NCI-H460 (cell line): ENCODE results near the gene VWA5B2. TPM values are rescaled to one million over a fixed set of nuclear protein-coding genes. Genes with fewer than 3 reads are reported as not detected.
A peak's percentile ranks its signal among the peaks of the same experiment; 100 is the strongest.
"Not testable (repeated sequence)": the region's sequence is repeated elsewhere in the genome, so short reads cannot be mapped to it uniquely, and the experiment has no call there.

Experiments used
- DNase-seq: peaks from one replicate; pipeline ENCODE4 v3.0.0-alpha.2; 2016; ENCODE audit warnings: low read depth; ENCODE audit errors: extremely low read depth
- total RNA-seq: library from RNA; depleted of rRNA; stranded (reverse); fragments of >200 nt; shearing (Covaris generic); gene quantifications from 2 replicates; pipeline ENCODE4 v1.2.3, GENCODE V29; 2014

Gene VWA5B2
- total RNA-seq, 1 experiment from 2014 or later: 0.35 TPM

DNA sequence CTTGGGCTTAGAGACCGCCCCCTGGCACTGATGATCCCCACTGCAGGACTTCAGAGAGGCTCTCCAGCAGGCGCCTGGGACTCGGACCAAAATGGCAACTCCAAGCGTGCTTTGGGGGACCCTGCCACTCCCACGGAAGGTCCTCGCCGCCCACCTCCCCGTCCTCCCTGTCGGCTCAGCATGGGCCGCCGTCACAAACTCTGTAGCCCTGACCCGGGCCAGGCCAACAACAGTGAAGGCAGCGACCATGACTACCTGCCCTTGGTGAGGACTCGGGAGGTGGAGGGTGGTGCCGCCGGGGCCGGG lies 11.7 kb downstream of the VWA5B2 start:
- no peak for DNase-seq

DNA sequence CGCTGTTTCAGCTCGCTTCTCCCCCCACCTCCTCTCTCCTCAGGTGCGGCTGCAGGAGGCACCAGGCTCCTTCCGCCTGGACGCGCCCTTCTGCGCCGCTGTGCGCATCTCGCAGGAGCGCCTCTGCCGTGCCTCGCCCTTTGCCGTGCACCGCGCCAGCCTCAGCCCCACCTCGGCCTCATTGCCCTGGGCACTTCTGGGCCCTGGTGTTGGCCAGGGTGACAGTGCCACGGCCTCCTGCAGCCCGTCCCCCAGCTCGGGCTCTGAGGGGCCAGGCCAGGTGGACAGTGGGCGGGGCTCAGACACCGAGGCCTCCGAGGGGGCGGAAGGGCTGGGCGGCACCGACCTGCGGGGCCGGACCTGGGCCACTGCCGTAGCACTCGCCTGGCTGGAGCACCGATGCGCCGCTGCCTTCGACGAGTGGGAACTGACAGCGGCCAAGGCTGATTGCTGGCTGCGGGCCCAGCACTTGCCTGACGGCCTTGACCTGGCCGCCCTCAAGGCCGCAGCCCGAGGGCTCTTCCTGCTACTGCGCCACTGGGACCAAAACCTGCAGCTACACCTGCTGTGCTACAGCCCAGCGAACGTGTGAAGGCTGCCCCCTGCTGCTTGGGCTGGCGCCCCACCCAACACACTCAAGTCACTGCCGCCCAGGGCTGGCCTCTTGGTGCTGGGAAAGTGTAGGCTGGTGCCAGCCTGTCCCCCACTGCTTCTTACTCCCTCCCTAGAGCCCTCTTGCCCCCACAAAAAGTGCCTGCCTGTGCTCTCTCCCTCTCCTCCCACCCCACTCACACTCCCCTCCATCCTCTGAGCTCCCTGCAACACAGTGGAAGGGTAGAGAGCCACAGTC lies 12.3 kb downstream of the VWA5B2 start:
- DNase-seq: no peak

DNA sequence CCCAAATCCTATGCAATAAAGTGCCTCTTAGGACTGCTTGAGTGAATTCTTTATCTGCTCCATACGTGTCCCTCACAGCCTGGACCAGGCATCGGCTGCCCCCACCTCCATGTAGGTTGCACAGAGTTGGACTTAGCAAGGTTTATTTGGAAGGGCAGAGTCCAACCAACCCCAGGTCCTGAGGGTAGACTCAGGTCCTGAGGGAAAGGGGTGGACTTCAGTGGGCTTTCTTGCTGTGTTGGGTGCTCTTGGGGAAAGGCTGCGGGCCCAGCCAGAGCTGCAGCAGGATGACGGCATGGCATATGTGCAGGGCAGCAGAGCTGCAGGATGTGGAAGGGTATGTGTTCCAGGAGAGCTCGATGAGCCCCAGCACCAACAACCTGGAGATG lies 12.9 kb downstream of the VWA5B2 start:
- no peak for DNase-seq

DNA sequence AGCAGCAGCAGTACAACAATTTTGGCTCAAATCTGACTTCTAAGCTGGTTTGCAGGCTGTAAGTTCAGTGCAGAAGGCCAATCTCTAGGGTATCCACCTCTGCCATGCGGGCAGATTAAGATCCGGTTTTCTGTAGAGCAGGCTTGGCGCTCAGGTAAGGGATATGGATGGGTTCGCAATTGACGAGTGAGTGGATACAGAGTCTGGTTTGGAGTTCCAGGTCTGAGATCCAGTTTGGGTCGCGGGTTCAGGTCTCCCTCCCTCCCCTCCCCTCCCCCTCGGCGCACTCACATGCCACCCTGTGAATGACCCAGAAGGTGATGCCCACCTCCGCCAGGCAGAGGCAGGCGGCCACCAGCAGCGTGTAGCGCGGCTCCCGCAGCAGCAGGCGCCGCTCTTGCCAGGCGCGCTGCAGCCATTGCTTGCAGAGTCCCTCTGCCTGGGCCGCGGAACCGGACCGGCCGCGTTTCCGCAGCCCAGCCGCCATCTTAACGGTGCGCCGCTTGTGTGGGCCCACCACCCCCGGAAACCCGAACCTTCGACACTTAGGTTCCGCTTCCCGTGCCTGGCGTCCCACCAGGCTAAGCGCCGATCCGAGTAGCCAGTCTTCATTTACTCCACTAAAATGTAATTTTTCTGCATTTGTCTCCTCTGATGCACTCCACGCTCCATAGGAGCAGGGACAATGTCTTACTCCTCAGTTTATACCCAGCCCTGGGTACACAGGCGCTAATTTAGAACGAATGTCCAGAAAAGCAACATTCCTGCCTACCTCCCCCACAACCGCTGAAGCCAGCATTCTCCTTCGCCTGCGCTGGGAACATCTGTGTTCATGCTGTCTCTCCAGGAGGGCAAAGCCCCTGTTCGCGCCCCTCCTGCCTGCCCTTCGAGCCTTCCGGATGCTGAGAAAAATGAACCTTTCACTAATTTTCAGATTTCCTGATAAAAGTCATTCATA lies 19.3 kb downstream of the VWA5B2 start, which contains the start of gene ALG3:
Gene ALG3 (minus strand): TSS at position 509 of the 958 bp plus-strand sequence. CDS start 22 bp downstream, at position 487.
- peak; percentile 78 for DNase-seq

- peak; percentile 95 for DNase-seq
Measured at GRCh38 chr3:184249412-184250166, 20.2 kb downstream of the VWA5B2 start, which contains the start of gene EEF1AKMT4. Gene EEF1AKMT4, plus strand, starts transcription at chr3:184249672. Its CDS starts 23 bp downstream, at chr3:184249695.

DNA sequence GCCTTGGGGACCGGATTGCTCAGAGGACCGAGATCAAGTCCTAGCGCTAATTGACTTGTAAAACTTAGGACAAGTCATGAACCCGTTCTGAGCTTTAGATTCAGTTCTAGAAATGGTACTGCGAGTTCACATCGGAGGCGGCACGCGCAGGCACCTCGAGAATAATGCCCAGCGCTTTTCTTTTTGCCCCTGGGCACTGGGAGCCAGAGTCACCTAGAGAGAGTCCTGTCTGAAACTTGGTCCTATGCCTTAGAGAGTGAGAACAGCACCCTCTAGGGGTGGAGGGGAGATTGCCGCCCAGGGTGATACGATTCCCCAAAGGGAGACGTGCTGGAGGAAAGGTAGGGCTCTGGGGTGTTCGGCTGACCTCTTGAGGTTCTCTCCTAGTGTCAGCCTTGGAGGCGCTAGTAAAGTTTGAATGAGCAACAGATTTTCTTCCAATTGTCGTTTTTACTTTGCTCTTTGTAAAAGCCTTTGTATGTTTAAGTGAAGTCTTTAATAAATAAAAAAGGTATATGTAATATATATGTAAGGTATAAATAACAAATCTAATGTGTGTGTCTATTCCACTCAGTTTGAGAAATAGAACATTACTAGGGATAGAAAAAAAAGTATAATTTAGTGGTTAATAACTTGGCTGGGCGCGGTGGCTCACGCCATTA lies 20.9 kb downstream of the VWA5B2 start:
- peak; percentile 89 for DNase-seq

- DNase-seq: no peak
Measured at GRCh38 chr3:184255291-184256039, 26.1 kb downstream of the VWA5B2 start.

- DNase-seq: no peak
Measured at GRCh38 chr3:184257083-184257915, 27.9 kb downstream of the VWA5B2 start.

DNA sequence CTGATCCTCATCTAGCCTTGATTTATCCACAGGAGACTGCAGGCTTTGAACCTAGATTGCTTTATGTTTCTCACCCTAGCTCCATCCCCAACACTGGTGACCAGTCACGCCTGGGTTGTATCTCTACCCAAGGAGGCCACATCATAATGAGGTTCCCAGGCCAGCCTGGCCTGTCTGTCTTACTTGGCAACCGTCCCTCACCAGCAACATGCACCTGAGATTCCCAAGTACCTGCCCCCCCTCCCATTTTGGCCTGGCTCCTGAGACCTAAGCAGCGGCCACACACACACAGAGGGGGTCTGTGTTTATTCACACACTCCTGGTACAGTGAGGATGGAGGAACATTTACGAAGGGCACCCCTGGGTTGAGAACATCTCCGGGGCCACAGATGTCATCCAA lies 29.5 kb downstream of the VWA5B2 start:
- DNase-seq: no peak

- no peak for DNase-seq
Measured at GRCh38 chr3:184259396-184259877, 30.1 kb downstream of the VWA5B2 start.

- DNase-seq: no peak
Measured at GRCh38 chr3:184259878-184260723, 30.7 kb downstream of the VWA5B2 start.

DNA sequence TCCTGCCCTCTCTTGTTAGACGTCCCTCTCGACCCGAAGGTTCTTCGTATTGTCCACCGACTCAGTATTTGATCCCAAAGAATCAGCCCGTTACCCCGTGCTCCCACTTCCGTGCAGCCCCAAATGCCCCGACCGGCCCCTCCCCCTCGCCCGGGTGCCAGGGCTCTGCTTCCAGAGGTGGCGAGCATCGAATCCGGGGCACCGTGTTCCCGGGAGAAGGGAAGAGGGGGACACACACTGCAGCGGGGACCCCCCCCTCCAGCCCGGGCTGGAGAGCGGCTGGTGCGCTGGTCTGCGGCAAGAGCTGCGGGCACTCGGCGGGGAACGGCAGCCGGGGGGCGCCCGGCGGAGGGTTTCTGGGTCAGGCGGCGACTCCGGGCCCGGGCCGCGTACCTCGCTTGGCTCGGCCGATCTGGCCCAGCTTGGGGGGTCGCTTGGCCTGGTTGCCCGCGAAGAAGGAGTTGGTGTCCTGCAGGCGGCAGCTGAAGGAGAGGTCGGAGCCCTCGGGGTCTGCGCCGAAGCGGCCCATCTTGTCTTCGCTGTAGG lies 31.4 kb downstream of the VWA5B2 start:
- DNase-seq: no peak

- no peak for DNase-seq
Measured at GRCh38 chr3:184261270-184261853, 32.0 kb downstream of the VWA5B2 start, which contains the start of gene CAMK2N2. Gene CAMK2N2, minus strand, starts transcription at chr3:184261553. Its CDS starts 268 bp downstream, at chr3:184261285.

DNA sequence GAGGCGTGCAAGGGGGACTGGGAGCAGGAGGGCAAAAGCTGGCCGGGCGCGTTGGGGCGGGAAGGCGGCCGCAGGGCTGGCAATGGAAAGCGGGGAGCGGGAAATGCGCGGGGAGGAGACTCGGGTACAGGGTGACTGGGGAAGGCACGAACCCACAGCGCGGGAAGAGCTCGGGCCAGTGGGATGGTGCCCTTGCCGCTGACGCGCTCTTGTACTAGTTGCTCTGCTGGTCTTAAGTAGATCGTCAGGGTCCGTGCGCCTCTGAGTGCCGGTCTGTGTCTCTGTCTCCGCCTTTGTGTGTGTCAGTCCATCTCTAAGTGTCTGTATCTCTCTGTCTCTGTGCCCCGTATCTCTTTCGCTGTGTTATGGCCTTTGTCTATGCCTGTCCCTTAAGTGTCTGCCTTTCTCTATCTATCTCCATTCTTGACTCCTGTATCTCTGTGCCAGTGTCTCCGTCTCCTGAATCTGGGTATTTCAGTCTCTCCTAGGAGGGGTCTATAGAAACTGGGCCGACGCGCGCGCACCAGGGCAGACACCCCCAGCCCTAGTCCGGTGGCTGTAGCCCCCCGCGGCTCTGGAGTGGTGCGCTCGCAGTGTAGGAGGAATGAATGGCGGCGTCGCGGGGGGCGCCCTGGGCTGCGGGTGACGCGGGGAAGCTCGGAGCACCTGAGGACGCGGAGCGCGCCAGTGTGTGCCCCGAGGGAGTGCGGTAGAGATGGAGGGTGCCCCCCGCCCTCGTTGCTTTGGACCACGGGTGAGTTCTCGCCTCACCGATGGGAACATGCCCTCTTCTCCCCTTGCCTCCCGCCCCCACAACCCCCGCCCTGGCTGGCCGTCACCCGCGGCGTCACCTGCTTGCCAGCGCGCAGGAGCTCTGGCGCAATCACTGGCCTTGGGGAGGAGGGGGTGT lies 32.7 kb downstream of the VWA5B2 start:
- no peak for DNase-seq

DNA sequence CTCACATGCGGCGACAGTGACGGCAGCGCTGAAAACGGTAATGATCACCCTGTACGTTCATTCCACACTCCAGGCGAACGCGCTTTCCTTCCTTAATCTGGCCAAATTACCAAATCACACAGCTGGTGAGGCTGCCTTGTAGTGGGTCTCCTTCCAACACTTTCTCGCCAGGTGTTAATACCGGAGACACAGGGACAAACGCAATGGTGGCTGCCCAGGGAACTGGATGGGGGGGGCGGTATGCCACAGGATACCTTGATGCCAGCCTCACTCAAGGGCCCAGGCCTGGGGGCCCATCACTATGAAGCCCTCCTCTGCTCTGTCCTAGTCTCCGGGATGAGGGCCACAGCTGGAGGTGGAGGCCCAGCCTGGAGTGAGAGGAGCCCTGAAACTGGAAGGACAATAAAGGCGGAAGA lies 33.4 kb downstream of the VWA5B2 start:
- DNase-seq: no peak

DNA sequence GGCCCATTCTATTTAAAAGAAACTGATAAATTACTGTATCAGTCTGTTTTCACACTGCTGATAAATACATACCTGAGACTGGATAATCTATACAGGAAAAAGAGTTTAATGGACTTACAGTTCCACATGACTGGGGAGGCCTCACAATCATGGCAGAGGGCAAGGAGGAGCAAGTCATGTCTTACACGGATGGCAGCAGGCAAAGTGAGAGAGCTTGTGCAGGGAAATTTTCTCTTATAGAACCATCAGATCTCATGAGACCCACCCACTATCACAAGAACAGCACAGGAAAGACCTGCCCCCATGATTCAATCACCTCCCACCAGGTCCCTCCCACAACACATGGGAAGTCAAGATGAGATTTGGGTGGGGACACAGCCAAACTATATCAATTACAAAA lies 37.9 kb downstream of the VWA5B2 start:
- not testable (repeated sequence) for DNase-seq
